HG02884 (cell line): ENCODE data around the gene RPP14.
"Not testable (repeated sequence)": the region's sequence is repeated elsewhere in the genome, so short reads cannot be mapped to it uniquely, and the experiment has no call there.

ENCODE experiments used
- ATAC-seq: cut with Tn5 transposase; IDR thresholded peaks from one replicate; pipeline ENCODE4 v1.9.1; 2021; ENCODE audit warnings: mild to moderate bottlenecking, moderate library complexity; ENCODE audit not compliant: unreplicated experiment

The RPP14 gene

DNA sequence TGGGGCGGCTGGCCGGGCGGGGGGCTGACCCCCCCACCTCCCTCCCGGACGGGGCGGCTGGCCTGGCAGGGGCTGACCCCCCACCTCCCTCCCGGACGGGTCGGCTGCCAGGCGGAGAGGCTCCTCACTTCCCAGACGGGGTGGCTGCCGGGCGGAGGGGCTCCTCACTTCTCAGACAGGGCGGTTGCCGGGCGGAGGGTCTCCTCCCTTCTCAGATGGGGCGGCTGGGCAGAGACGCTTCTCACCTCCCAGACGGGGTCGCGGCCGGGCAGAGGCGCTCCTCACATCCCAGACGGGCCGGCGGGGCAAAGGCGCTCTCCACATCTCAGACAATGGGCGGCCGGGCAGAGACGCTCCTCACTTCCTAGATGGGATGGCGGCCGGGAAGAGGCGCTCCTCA is 15.6 kb upstream of the RPP14 start:
- not testable (repeated sequence) for ATAC-seq

DNA sequence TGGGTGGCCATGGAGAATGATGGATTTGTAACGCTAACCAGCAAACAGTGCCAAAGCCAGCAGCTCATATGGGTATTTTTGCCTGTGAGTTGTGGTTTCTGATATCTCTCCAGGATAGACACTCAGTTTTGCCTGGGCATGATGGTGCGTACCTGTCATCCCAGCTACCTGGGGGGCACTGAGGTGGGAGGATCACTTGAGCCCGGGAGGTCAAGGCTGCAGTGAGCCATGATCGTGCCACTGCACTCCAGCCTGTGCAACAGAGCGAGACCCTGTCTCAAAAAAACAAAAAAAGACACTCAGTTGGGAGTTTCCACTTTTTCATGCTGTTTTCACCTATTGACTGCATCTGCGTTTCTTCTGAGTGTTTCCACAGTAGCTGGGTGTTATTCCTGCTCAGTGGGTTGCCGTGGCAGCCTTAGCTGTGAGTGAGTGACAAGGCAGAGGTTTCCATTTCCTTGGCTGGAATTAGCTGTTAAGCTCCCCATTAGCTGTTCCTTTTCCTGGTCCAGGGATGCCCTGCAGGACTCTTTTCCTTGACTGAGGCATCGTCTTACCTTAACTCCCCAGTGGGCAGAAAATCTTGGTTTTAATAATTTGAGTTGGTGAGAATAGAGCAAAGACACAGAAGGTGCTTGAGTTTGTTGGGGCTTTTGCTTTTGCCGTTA is 14.2 kb upstream of the RPP14 start:
- ATAC-seq: no peak

DNA sequence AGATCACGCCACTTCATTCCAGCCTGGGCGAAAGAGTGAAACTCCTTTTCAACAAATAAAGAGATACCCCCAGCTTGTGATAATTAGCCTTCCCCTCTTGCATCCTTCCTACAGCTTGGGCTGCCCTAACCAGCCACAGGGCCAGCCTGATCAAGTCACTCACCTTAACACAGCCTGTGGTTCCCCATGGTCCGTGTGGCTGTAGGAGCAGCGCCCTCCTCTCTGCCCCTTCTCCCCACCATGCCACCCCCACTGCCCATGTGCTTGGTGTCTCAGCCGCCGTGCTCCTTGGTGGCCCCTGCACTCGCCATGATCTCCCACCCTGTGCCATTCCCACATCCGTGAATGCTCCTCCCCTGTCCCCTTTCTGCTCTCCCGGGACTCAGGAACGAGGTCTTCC is 13.2 kb upstream of the RPP14 start:
- ATAC-seq: no peak

DNA sequence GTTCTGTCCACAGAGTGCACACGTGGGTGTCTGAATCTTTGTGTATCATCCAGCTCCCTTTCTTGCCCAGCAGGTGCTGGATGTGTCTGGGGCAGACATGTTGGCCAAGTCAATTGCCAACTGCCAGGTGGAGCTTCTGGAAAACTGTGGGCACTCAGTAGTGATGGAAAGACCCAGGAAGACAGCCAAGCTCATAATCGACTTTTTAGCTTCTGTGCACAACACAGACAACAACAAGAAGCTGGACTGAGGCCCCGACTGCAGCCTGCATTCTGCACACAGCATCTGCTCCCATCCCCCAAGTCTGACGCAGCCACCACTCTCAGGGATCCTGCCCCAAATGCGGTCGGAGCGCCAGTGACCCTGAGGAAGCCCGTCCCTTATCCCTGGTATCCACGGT is 12.5 kb upstream of the RPP14 start:
- no peak for ATAC-seq

DNA sequence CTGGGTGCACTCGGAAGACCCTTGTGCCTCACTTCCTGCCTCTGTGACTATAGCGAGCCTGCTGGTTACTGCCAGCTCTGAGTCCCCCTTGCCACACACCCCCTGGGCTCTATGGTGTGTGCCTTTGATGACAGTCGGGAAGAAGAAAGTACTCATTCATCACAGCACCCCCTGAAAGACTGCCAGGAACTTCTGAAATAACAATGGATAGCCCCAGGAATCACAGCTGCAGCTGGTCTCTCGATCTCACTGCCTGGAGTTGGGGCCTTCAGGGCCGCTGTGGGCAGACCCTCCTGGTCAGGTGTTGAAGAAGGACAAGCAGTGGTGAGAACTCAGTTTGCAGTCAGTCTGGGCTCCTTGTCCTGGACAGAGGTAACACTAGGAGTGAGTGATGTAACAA is 9.8 kb upstream of the RPP14 start:
- no peak for ATAC-seq

DNA sequence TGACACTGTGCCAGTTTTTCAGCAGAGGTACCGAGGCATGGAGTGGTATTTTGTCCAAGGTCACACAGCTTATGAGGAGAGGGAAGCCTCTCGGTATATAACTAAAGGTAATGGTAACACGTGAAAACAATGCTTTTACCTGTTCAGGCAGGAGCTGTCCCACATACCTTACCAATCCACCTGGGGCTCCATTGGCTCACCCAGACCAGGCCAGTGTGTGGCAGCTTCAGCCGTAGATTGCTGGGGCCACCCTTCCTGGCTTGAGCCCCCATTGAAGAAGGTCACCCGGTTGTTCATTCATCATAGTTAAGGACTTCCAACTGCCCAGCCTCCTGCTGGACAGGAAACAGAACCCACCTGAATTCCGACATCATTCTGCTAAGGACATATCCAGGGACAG is 9.2 kb upstream of the RPP14 start:
- ATAC-seq: no peak

DNA sequence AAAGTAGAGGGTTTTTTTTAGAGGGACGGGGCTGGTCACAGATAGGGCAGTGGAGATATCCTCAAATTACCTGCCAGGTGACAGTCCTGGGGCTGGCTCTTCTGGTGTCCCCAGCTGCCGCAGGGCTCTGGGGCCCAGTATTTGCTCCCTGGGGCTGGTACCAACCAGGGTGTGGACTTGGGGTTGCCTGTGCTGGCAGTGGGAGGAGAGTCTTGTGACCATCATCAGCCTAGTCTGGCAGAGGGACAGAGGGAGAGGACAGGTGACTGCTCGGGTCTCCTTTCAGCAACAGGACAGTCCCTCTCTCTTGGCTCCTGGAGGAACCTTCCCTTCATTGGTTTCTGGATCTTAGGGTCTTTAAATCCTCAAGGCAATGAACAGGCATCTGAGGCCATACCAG is 7.9 kb upstream of the RPP14 start:
- no peak for ATAC-seq

DNA sequence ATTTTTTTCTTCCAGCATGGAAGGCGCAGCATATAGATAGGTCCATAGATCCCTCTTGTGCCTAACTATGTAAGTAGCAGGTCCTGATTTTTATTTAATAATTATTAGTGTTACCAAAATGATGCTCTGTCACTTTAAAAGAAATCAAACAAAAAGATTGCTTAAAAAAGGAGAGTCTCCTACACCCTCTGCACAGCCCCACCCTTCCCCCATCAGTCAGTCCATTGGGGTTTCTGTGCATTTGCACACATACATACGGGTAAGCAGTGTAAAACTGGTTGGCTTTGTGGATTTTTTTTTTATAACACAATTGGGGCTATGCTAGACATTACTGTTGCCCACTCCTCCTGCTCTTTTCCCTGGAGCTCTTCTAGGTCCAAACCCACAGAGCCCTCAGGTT is 7.0 kb upstream of the RPP14 start:
- ATAC-seq: no peak

DNA sequence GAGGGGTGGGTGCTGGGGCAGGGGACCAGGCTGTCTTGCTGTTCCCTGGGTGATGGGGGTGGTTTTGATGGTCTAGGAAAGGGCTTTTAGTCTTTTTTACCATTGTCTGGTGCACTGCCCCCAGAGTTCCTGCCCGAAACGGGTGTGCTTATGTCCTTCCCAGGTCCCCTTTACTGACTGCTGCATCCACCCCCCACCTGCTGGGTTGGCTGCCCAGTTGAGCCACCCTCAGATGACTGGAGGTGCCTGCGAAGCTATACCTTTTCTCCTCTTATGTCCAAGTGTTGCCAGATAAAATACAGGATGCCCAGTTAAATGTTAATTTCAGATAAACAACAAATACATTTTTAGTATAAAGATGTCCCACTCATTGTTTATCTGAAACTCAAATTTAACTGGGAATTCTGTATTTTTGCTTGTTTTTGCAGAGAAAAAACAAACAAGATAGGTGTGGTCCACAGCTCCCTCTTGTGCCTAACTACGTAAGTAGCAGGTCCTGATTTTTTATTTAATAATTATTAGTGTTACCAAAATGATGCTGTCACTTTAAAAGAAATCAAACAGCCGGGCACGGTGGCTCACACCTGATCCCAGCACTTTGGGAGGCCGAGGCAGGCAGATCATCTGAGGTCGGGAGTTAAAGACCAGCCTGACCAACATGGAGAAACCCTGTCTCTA is 6.1 kb upstream of the RPP14 start:
- no peak for ATAC-seq

DNA sequence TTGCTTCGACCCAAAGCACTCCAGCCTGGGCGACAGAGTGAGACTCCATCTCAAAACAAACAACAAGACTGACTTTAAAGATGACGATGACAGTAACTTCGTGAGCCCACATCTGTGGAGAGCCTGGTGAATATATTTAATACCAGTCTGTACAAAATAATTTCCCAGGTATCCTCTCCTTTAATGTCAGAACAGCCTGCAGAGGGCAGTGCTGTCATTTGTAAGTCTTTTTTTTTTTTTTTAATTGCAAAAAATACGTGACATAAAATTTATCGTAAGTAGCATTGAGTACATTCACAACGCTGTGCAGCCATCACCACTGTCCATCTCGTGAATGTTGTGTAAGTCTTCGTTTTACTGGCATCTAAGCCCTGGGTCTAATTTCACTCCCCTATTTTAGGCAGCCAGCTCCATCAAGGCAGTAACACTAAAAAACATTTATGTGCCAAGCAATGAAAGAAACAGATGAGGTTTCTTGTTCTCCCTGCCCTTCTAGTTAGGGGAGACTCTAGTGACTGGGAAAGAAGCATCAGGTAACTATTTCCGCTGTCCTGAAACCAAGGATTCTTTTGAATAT is 1.7 kb downstream of the RPP14 start:
- ATAC-seq: no peak

DNA sequence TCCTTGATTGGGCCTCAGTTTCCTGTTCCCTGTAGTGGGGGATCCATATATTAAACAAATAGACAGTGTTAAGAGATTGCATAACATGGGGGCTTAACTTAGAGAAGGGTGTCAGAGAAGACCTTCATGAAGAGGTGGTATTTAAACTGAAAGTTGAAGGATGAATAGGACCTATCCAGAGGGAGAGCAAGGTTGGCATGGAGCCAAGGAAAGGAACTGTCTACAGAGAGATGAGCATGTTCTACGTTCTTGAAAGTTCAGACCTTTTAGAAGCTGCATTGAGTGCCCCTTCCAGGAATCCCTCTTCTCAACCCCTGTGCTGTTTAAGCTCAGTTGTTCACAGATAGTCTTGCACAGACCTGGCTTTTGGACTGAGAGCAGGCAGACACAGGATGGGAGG is 2.7 kb downstream of the RPP14 start:
- ATAC-seq: no peak

DNA sequence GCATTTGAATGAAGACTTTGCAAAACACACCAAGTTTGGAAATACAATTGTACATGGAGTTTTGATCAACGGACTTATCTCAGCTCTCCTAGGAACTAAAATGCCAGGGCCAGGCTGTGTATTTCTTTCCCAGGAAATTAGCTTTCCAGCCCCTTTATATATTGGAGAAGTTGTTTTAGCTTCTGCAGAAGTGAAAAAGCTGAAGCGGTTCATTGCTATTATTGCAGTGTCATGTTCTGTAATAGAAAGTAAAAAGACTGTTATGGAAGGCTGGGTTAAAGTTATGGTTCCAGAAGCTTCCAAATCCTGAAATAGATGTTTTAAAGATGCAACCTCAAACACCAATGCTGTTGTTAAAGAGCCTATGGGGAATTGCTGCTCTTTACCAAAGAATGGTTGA is 11.8 kb downstream of the RPP14 start:
- no peak for ATAC-seq

DNA sequence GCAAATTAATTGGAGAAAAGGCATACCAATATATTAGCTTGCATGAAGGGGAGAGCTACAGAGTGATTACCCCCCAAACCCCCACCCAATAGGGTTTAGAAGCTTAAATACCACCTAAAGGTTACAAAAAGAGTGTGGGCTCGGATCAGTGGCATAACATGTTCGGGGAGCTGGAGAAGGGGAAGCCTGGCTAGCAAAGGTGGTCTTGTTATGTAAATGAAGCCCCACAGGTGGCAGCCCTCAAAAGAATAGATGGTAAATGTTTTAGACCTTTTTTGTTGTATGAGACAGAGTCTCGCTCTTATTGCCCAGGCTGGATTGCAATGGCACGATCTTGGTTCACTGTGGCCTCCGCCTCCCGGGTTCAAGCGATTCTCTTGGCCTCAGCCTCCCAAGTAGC is 15.7 kb downstream of the RPP14 start:
- ATAC-seq: no peak

DNA sequence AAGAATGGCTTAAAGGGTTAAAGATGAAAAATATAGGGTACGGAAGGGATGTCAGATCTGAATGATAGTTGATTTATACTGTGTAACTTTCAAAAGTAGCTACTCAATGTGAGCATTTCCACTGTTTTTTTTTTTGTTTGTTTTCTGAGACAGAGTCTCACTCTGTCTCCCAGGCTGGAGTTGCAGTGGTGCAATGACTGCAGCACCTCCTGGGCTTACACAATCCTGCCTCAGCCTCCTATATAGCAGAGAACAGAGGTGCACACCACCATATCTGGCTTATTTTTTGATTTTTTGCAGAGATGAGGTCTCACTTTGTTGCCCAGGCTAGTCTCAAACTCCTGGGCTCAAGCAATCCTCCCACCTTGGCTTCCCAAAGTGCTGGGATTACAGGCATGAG is 16.7 kb downstream of the RPP14 start:
- no peak for ATAC-seq

DNA sequence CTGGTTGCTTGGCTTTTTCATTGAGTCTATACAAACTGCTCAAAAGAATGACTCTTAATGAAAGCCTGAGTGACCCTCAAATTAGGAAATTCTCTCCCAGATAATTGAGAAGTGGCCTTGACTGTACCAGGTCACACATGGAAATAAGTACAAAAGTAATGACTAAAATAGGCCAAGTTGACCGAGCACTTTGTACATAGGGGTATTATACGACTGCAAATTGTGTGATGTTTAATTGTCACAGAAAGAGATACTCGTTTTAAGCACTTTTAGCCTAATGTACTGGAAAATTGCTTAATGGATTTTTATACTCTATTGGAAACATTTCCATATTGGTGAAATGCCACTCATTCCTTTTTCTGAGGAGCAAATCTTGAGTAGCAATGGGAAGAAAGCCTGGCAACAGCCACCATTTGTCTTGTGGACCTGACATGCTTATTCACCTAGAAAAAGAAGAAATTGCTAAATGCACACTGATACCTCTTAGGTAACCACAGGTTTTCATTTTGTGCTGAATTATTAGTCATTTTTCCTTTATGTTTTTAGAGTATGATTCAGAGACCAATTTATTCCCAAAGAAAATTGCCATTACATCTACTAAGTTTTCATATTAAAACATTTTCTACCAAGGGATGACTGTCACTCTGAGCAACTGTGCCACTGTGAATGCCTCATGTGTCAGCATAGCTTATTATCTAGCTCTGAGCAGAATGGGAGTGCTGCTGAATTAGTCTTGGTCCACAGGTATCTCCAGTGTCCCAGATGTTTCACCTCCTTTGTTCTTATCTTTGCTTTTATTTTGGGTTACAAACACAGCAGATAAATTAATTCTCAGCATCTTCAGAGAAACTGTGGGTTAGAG is 17.7 kb downstream of the RPP14 start:
- ATAC-seq: no peak

DNA sequence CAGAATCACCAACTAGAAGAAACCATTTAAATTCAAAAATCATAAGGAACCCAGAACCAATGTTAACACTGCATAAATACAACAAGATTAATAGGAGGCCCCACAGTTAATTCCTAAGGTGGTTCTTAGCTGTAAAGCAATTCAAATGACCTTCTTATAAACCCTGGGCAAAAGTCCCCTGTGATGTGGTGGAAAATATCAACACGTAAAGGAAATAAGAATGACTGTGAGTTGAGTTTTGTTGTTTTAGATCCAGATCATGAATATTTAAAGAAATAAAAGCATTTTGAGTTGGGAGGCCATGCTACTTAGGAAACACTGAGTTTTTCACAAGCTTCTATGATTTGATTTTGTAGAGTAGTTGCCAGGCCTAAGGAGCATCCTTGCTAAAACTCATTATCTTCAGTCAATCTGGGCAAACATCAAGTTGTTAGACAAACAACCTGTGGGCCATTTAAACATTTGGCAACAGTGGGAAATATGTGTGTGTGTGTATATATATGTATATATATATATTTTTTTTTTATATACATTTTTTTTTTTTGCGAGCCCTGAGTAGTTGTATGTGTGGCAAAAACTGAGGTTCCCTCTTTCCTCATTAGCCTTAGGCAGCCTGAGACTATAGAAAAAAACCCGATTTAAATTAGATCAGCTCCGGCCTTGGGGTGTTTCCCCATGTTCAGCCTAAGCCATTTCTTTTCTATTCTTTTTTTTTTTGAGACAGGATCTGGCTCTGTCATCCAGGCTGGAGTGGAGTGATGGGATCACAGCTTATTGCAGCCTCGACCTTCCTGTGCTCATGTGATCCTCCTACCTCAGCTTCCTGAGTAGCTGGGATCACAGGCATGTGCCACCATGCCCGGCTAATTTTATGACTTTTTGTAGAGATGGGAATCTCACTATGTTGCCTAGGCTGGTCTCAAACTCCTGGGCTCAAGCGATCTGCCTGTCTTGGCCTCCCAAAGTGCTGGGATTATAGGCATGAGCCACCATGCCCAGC is 18.6 kb downstream of the RPP14 start:
- ATAC-seq: no peak

DNA sequence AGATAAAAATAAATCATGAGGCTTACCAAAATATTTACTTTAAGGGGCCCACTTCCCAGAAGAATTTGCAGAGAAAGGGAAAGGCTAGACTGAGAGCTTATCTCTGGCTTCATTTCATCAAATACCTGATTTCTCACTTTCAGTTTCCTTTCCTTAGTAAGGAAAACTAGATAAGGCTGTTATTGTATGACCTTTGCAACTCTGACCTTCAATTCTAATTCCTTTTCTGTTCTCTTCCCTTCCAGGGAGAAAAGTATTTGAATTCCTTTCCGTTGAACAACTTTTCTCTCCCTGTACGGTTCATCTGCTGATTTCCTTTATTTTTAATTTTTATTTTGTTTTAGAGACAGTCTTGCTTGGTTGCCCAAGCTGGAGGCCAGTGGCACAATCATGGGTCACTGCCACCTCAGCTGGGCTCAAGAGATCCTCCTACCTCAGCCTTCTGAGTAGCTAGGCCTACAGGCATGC is 19.5 kb downstream of the RPP14 start:
- ATAC-seq: no peak

DNA sequence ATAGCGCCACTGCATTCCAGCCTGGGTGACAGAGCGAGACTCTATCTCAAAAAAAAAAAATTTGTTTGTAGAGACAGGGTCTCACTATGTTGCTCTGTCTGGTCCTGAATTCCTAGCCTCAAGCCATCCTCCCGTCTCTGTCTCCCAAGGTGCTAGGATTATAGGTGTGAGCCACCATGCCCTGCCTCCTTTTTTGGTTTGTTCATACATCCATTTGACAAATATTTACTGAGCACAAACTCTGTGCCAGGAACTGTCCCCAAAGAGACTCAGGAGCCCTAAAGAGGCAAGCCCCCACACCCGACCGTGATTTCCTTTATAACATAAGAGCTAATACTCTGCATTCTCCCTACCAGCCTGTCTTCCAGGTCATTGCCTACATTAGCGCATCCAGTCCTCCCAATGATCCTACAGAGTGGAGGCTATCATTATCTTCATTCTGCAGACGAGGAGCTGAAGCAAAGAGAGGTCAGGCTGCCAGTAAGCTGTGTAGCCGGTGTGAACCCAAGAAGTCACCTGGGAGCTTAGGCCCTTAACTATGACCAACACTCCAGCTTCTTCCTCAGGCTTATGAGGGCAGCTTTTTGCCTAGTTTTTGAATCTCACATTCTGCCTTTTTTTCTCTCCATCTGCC is 20.3 kb downstream of the RPP14 start:
- ATAC-seq: no peak

DNA sequence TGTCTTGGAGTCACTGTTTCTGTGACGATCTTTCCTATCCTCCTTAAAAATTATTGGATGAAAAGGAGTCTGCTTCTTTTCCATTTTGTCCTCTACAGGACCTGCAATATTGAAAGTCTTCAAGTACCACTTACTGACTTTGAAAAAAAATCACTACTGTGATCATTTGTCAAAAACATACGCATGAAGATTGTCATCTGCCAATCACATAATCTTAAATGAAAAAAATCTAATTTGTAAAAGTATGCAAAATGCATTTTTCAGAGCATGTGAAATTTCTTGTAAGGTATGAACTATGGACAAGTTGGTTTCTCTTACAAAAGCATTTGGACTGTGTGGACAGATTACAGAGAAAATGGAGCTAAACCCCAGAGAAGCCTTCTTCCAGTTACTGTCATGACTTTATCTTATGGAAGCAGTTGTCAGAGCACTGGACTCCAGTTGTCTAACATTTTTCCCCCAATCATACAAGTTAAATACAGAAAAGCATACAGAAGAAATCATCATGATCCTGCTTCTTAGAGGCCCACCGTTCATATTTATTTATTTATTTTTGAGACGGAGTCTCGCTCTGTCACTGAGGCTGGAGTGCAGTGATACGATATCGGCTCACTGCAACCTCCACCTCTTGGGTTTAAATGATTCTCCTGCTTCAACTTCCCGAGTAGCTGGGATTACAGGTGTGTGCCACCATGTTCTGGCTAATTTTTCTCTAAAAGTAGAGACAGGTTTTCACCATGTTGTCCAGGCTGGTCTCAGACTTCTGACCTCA is 23.3 kb downstream of the RPP14 start:
- no peak for ATAC-seq
